GM21717 (cell line): ENCODE results near the gene CCL15.

ENCODE experiments used
- ATAC-seq: cut with Tn5 transposase; IDR thresholded peaks from one replicate; pipeline ENCODE4 v1.9.1; 2021; ENCODE audit warnings: mild to moderate bottlenecking, moderate library complexity; ENCODE audit not compliant: unreplicated experiment

Gene CCL15

DNA sequence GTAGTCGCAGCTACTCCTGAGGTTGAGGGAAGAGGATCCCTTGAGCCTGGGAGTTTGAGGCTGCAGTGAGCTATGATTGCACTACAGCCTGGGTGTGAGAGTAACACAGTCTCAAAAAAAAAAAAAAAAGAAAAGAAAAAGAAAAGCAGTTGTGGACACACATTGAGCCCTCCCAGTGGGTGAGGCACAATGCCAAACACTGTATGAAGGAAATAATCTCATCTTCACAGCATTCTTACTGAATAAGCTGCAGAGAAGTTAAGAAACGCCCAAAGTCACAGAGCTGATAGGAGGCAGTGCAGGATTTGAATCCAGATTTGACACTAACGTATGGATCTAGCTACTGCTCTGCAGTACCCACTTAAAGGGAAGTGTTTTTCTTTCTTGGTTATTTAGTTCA is 52.0 kb downstream of the CCL15 start:
- ATAC-seq, result no peak

DNA sequence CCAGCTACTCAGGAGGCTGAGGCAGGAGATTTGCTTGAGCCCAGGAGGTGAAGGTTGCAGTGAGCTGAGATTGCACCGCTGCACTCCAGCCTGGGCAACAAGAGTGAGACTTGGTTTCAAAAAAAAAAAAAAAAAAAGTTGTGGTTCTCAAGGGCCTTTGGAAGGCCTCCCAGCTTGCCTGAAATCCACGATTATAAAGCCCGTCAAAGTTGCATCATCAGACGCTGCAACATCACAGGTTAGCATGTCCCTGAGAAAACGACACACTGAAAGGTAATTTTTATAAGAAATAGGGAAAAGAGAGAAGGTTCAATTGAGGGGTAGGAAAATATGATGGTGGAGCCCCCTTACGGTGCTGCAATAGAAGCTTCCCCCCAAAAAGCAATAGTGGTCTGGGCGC is 53.3 kb downstream of the CCL15 start:
- ATAC-seq, result no peak
